HepG2 (cell line): ENCODE data around the gene RRP12. TPM values are rescaled to one million over a fixed set of nuclear protein-coding genes. Genes with fewer than 3 reads are reported as not detected.

Experiments
- CBFB ChIP-seq: sonication (generic); formaldehyde crosslinking; IDR thresholded peaks from 2 replicates; pipeline ENCODE4 v1.4.0; 2020; ENCODE audit warnings: missing genetic modification reagents
- DMAP1 ChIP-seq: IDR thresholded peaks from 2 replicates; pipeline ENCODE4 v1.6.1; 2016
- GATAD1 ChIP-seq: IDR thresholded peaks from 2 replicates; pipeline ENCODE4 v1.6.1; 2016; ENCODE audit warnings: missing genetic modification reagents, missing compliant biosample characterization
- KMT2A ChIP-seq: sonication (generic); formaldehyde crosslinking; IDR thresholded peaks from 2 replicates; pipeline ENCODE4 v1.4.0; 2020; ENCODE audit warnings: missing genetic modification reagents
- NFKB2 ChIP-seq: sonication (generic); formaldehyde crosslinking; IDR thresholded peaks from 2 replicates; pipeline ENCODE4 v1.4.0; 2020; ENCODE audit warnings: missing genetic modification reagents, borderline replicate concordance
- NR2C2 ChIP-seq: sonication (generic); formaldehyde crosslinking; IDR thresholded peaks from 2 replicates; pipeline ENCODE4 v1.4.0; 2020; ENCODE audit warnings: missing genetic modification reagents, mild to moderate bottlenecking, moderate library complexity, borderline replicate concordance
- POLR2AphosphoS5 ChIP-seq: IDR thresholded peaks from 2 replicates; pipeline ENCODE4 v1.6.1; 2012; ENCODE audit warnings: low read depth, low read length
- RNF2 ChIP-seq: fragments of 450-650 bp; conservative IDR thresholded peaks from 2 replicates; pipeline ENCODE4 v1.6.1; 2016; ENCODE audit warnings: low read depth
- RXRA ChIP-seq: sonication (generic); formaldehyde crosslinking; IDR thresholded peaks from 2 replicates; pipeline ENCODE4 v1.5.1; 2020; ENCODE audit warnings: missing genetic modification reagents
- THAP11 ChIP-seq: IDR thresholded peaks from 2 replicates; pipeline ENCODE4 v1.6.1; 2016; ENCODE audit warnings: missing biosample characterization, missing genetic modification reagents
- YY1 ChIP-seq: IDR thresholded peaks from 2 replicates; pipeline ENCODE4 v1.6.1; 2011; ENCODE audit warnings: low read length, low read depth, moderate library complexity, mild to moderate bottlenecking; ENCODE audit not compliant: insufficient read depth, insufficient replicate concordance
- ZBTB40 ChIP-seq, 2 experiments: fragments of 450-650 bp in 1 of 2; sonication (generic) in 1 of 2; formaldehyde crosslinking in 1 of 2; IDR thresholded peaks; 2 replicates each; pipeline versions ENCODE4 v1.6.1 to v1.8.0; 2016 to 2022; ENCODE audit warnings: antibody characterized with exemption in 1 of 2, mild to moderate bottlenecking in 1 of 2, missing genetic modification reagents in 1 of 2
- ZNF160 ChIP-seq: sonication (generic); formaldehyde crosslinking; IDR thresholded peaks from 2 replicates; pipeline ENCODE4 v1.8.0; 2022; ENCODE audit warnings: mild to moderate bottlenecking, inconsistent platforms, missing genetic modification reagents
- ZNF646 ChIP-seq: sonication (generic); formaldehyde crosslinking; IDR thresholded peaks from 2 replicates; pipeline ENCODE4 v1.9.0; 2021; ENCODE audit warnings: mild to moderate bottlenecking, missing genetic modification reagents
- polyA plus RNA-seq, 8 experiments: library from polyadenylated mRNA; depleted of rRNA in 3 of 8; stranded (reverse) in 7 of 8; unstranded in 1 of 8; fragments of >200 nt; fragmentation: Illumina TruSeq in 4 of 8; extraction: Trizol in 4 of 8; gene quantifications; 2 replicates each; pipeline versions ENCODE4 v1.2.1 to v1.2.3, GENCODE V29; 2011 to 2016; ENCODE audit warnings: low read depth in 4 of 8, missing spikeins in 1 of 8, mixed read lengths in 1 of 8; ENCODE audit not compliant: insufficient read depth in 1 of 8
- total RNA-seq, 5 experiments: library from RNA; depleted of rRNA; stranded (reverse); fragments of >200 nt; fragmentation: Illumina TruSeq; extraction: Trizol; gene quantifications; 2 replicates each; pipeline ENCODE4 v1.2.3, GENCODE V29; 2016; ENCODE audit warnings: low read depth in 1 of 5

RRP12 gene
- total and polyA plus RNA-seq, 2 of the 13 experiments (the other 11 are each of a cell fraction or from before 2014, with no cell fraction given) = 13.2 to 39.4 TPM

GRCh38 chr10:97400665-97401454, at the start of gene RRP12 (continued):
- TF ChIP-seq ZBTB40 (IDR thresholded peaks at IDR 0.05) (peak; percentile 89), ZBTB40 (CRISPR knock-in tag; IDR thresholded peaks at IDR 0.05) (no peak), POLR2AphosphoS5 (peak; percentile 80), NFKB2 (CRISPR knock-in tag) (peak; percentile 72), RXRA (CRISPR knock-in tag) (peak; percentile 15; the same call in 1 of the 2 replicates), CBFB (CRISPR knock-in tag) (no peak), DMAP1 (peak; percentile 92), GATAD1 (CRISPR knock-in tag) (peak; percentile 86), YY1 (peak; percentile 41), ZNF646 (CRISPR knock-in tag) (no peak), KMT2A (peak; percentile 72), NR2C2 (CRISPR knock-in tag) (peak; percentile 38; the same call in 1 of the 2 replicates), ZNF160 (no peak), THAP11 (peak; percentile 88), RNF2 (0 out of 2 replicates have a peak, but pooled peaks have one; percentile 36)
